ENCODE measurements around the gene MAP4K4.

Gene MAP4K4

DNA sequence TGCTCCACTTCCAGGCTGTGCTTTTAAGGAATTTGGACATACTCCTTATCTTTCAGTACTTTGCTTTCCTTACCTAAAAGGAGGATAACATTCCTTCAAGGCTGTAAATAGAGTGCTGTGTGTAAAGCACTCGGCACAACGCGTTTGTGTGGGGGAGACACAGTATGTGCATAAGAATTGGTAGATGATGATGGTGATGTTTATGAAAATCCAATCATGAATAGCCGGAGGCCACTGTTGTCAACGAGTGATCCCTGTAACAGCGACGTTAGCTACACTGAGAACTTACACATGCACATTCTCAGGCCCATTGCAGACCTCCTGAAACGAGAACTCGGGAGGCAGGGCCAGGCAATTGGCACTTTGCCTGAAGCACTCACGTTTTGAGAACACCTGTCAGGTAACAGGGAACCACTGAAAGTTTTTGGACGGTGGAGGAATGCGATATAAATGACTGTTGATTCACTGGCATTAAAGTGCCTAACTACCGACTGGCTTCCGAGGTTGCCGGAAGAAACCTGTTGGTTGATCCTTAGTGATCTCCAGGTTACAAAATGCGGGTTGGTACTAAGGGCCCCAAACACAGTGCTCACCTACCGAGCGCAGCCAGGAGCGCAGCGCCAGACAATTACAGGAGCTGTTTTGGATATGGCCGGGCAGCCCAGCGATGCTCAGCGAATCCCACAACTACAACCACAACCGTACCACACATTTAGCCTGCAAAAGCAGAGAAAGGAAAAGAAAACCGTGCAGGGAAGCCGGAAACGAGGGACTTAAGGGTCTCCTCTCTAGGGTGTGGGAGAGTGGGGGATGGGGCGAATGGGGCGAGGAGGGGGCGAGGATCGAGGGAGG is 1.0 kb upstream of the MAP4K4 start:
- H3K4me3 ChIP-seq (ENCODE audit: low read length), result peak overlapping the region; percentile 70
- peaks cover 4% of the 10 kb centered on the region for H3K4me1 ChIP-seq (ENCODE audit: control insufficient read depth, insufficient read depth, low read length)
- peak overlapping the region; percentile 47 for H3K9ac ChIP-seq (ENCODE audit: low read length)
- H3K27ac ChIP-seq (ENCODE audit: low read depth, low read length), result peak overlapping the region; percentile 78
- no peaks in the 10 kb centered on the region for H3K36me3 ChIP-seq (ENCODE audit: control insufficient read depth, insufficient read depth, low read length)
- H3K27me3 ChIP-seq (ENCODE audit: control insufficient read depth, insufficient read depth, low read length), result no peaks in the 10 kb centered on the region

GRCh38 chr2:101698014-101698843 is 722 bp downstream of the MAP4K4 start:
- Histone ChIP-seq H3K4me3 (ENCODE audit: low read length) (peak overlapping the region; percentile 75), H3K4me1 (ENCODE audit: control insufficient read depth, insufficient read depth, low read length) (peaks cover 4% of the 10 kb centered on the region), H3K27ac (ENCODE audit: low read depth, low read length) (peak overlapping the region; percentile 55), H3K27me3 (ENCODE audit: control insufficient read depth, insufficient read depth, low read length) (no peaks in the 10 kb centered on the region), H3K9ac (ENCODE audit: low read length) (peak overlapping the region; percentile 63), H3K36me3 (ENCODE audit: control insufficient read depth, insufficient read depth, low read length) (no peaks in the 10 kb centered on the region)

DNA sequence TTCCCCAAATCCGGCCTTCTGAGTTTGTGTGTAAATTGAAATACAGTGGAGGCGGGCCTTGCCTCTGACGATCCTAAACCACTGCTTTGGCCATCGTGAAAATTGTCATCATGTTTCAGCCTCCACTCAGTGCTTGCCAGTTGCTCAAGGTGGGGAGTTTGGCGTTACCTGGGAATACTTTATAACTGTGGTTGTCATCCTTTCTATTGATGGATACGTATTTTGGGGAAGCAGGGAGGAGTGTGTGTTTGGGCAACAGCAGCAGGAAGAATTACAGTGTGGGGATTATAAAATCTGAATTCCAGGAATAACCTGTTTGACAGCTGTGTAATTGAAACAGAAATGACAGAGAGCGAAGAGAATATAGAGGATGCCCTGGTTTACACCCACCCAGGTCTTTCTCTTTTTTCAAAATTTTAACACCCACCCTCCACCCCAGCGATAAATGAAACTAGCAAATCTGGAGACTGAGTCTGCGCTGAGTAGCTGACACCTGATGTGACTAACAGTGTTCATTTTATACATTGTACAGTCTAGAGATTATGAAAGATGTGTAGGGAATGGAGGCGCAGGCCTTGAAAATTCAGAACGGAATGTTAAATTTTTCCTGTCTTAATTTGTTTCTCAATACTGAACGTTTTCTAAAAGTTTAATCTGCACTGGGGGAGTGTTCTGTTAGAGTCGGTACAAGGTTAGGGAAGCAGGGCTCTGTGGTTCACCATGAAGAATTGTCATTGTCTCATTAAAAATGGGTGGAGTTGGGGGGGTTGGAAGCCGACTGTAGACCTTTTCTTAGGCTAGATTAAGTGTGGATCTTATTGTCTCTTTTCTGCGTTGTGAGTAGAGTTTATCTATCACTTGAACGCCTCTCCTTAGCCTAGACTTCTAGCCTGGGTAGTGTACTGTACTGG is 1.6 kb downstream of the MAP4K4 start:
- Histone ChIP-seq H3K9ac (ENCODE audit: low read length) (peak overlapping the region; percentile 39), H3K36me3 (ENCODE audit: control insufficient read depth, insufficient read depth, low read length) (no peaks in the 10 kb centered on the region), H3K27me3 (ENCODE audit: control insufficient read depth, insufficient read depth, low read length) (no peaks in the 10 kb centered on the region), H3K4me3 (ENCODE audit: low read length) (peak overlapping the region; percentile 75), H3K4me1 (ENCODE audit: control insufficient read depth, insufficient read depth, low read length) (peaks cover 6% of the 10 kb centered on the region), H3K27ac (ENCODE audit: low read depth, low read length) (no peak overlapping the region)

- peaks cover 8% of the 10 kb centered on the region for H3K4me1 ChIP-seq (ENCODE audit: control insufficient read depth, insufficient read depth, low read length)
- peak overlapping the region; percentile 57 for H3K4me3 ChIP-seq (ENCODE audit: low read length)
- no peaks in the 10 kb centered on the region for H3K27me3 ChIP-seq (ENCODE audit: control insufficient read depth, insufficient read depth, low read length)
- no peak overlapping the region for H3K27ac ChIP-seq (ENCODE audit: low read depth, low read length)
- no peaks in the 10 kb centered on the region for H3K36me3 ChIP-seq (ENCODE audit: control insufficient read depth, insufficient read depth, low read length)
- no peak overlapping the region for H3K9ac ChIP-seq (ENCODE audit: low read length)
Observed at GRCh38 chr2:101699755-101700461, 2.4 kb downstream of the MAP4K4 start.

DNA sequence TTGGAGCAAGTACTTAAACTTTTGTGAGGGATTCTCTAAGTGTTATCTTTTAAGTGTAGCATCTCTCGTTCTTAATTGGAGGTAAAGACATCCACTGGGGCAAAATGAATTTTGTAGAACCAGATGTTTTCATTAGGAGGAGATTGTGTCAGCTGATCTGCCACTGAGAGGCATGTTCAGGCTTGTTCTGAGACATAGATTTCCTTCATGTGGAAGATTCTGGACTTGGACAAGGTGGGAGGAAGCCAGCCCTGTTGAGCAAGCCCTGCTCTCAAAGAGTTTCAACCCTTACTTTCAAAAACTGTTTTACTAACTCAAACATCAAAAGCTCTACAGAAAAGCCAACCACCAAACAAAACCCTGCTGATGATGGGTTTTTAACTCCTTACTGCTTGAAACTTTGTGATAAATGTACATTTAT is 6.5 kb downstream of the MAP4K4 start:
- no peak overlapping the region for H3K9ac ChIP-seq (ENCODE audit: low read length)
- no peaks in the 10 kb centered on the region for H3K27me3 ChIP-seq (ENCODE audit: control insufficient read depth, insufficient read depth, low read length)
- no peak overlapping the region for H3K4me3 ChIP-seq (ENCODE audit: low read length)
- H3K4me1 ChIP-seq (ENCODE audit: control insufficient read depth, insufficient read depth, low read length), result peaks cover 8% of the 10 kb centered on the region
- H3K27ac ChIP-seq (ENCODE audit: low read depth, low read length), result no peak overlapping the region
- H3K36me3 ChIP-seq (ENCODE audit: control insufficient read depth, insufficient read depth, low read length), result no peaks in the 10 kb centered on the region

- H3K4me1 ChIP-seq (ENCODE audit: control insufficient read depth, insufficient read depth, low read length), result peaks cover 10% of the 10 kb centered on the region
- H3K4me3 ChIP-seq (ENCODE audit: low read length), result no peak overlapping the region
- H3K27ac ChIP-seq (ENCODE audit: low read depth, low read length), result no peak overlapping the region
- no peaks in the 10 kb centered on the region for H3K27me3 ChIP-seq (ENCODE audit: control insufficient read depth, insufficient read depth, low read length)
- no peaks in the 10 kb centered on the region for H3K36me3 ChIP-seq (ENCODE audit: control insufficient read depth, insufficient read depth, low read length)
- H3K9ac ChIP-seq (ENCODE audit: low read length), result no peak overlapping the region
Observed at GRCh38 chr2:101704816-101705578, 7.5 kb downstream of the MAP4K4 start.

GRCh38 chr2:101706121-101706818 is 8.8 kb downstream of the MAP4K4 start:
- H3K4me3 ChIP-seq (ENCODE audit: low read length), result no peak overlapping the region
- peaks cover 11% of the 10 kb centered on the region for H3K4me1 ChIP-seq (ENCODE audit: control insufficient read depth, insufficient read depth, low read length)
- H3K36me3 ChIP-seq (ENCODE audit: control insufficient read depth, insufficient read depth, low read length), result no peaks in the 10 kb centered on the region
- H3K9ac ChIP-seq (ENCODE audit: low read length), result no peak overlapping the region
- H3K27me3 ChIP-seq (ENCODE audit: control insufficient read depth, insufficient read depth, low read length), result no peaks in the 10 kb centered on the region
- H3K27ac ChIP-seq (ENCODE audit: low read depth, low read length), result no peak overlapping the region

- Histone ChIP-seq H3K9ac (ENCODE audit: low read length) (no peak overlapping the region), H3K27me3 (ENCODE audit: control insufficient read depth, insufficient read depth, low read length) (no peaks in the 10 kb centered on the region), H3K27ac (ENCODE audit: low read depth, low read length) (no peak overlapping the region), H3K4me3 (ENCODE audit: low read length) (no peak overlapping the region), H3K36me3 (ENCODE audit: control insufficient read depth, insufficient read depth, low read length) (no peaks in the 10 kb centered on the region), H3K4me1 (ENCODE audit: control insufficient read depth, insufficient read depth, low read length) (peaks cover 11% of the 10 kb centered on the region)
Observed at GRCh38 chr2:101706819-101707177, 9.3 kb downstream of the MAP4K4 start.

- no peak overlapping the region for H3K9ac ChIP-seq (ENCODE audit: low read length)
- H3K27ac ChIP-seq (ENCODE audit: low read depth, low read length), result no peak overlapping the region
- peaks cover 7% of the 10 kb centered on the region for H3K4me1 ChIP-seq (ENCODE audit: control insufficient read depth, insufficient read depth, low read length)
- no peak overlapping the region for H3K4me3 ChIP-seq (ENCODE audit: low read length)
- no peaks in the 10 kb centered on the region for H3K27me3 ChIP-seq (ENCODE audit: control insufficient read depth, insufficient read depth, low read length)
- H3K36me3 ChIP-seq (ENCODE audit: control insufficient read depth, insufficient read depth, low read length), result no peaks in the 10 kb centered on the region
Observed at GRCh38 chr2:101710036-101710435, 12.5 kb downstream of the MAP4K4 start.

- Histone ChIP-seq H3K27me3 (ENCODE audit: control insufficient read depth, insufficient read depth, low read length) (no peaks in the 10 kb centered on the region), H3K4me1 (ENCODE audit: control insufficient read depth, insufficient read depth, low read length) (peaks cover 7% of the 10 kb centered on the region), H3K4me3 (ENCODE audit: low read length) (no peak overlapping the region), H3K36me3 (ENCODE audit: control insufficient read depth, insufficient read depth, low read length) (no peaks in the 10 kb centered on the region), H3K9ac (ENCODE audit: low read length) (no peak overlapping the region), H3K27ac (ENCODE audit: low read depth, low read length) (no peak overlapping the region)
Observed at GRCh38 chr2:101710471-101711318, 13.2 kb downstream of the MAP4K4 start.
